GM21367 (cell line): ENCODE data around the gene ZMPSTE24.

ENCODE experiments used
- ATAC-seq: cut with Tn5 transposase; IDR thresholded peaks from one replicate; pipeline ENCODE4 v1.9.1; 2021; ENCODE audit not compliant: unreplicated experiment

The ZMPSTE24 gene

GRCh38 chr1:40258445-40258769 lies 371 bp downstream of the ZMPSTE24 start:
- no peak for ATAC-seq

GRCh38 chr1:40264354-40264781 lies 6.3 kb downstream of the ZMPSTE24 start:
- no peak for ATAC-seq

GRCh38 chr1:40265298-40265697 lies 7.3 kb downstream of the ZMPSTE24 start:
- no peak for ATAC-seq

GRCh38 chr1:40265919-40266318 lies 7.9 kb downstream of the ZMPSTE24 start:
- no peak for ATAC-seq

- no peak for ATAC-seq
Measured at GRCh38 chr1:40266786-40267535, 8.9 kb downstream of the ZMPSTE24 start.

- no peak for ATAC-seq
Measured at GRCh38 chr1:40267767-40268187, 9.7 kb downstream of the ZMPSTE24 start.

GRCh38 chr1:40268211-40268610 lies 10.2 kb downstream of the ZMPSTE24 start:
- ATAC-seq: no peak

- no peak for ATAC-seq
Measured at GRCh38 chr1:40270152-40270834, 12.3 kb downstream of the ZMPSTE24 start.

- no peak for ATAC-seq
Measured at GRCh38 chr1:40272653-40273213, 14.7 kb downstream of the ZMPSTE24 start.

- ATAC-seq: no peak
Measured at GRCh38 chr1:40273547-40274166, 15.6 kb downstream of the ZMPSTE24 start.

- ATAC-seq: no peak
Measured at GRCh38 chr1:40274331-40274730, 16.3 kb downstream of the ZMPSTE24 start.

GRCh38 chr1:40276122-40276521 lies 18.1 kb downstream of the ZMPSTE24 start:
- ATAC-seq: no peak

GRCh38 chr1:40281853-40282252 lies 23.8 kb downstream of the ZMPSTE24 start:
- ATAC-seq: no peak

- no peak for ATAC-seq
Measured at GRCh38 chr1:40291293-40291692, 33.3 kb downstream of the ZMPSTE24 start.

- no peak for ATAC-seq
Measured at GRCh38 chr1:40299366-40300248, 41.6 kb downstream of the ZMPSTE24 start.

- ATAC-seq: no peak
Measured at GRCh38 chr1:40300249-40300567, 42.2 kb downstream of the ZMPSTE24 start.

GRCh38 chr1:40300651-40301050 lies 42.6 kb downstream of the ZMPSTE24 start:
- ATAC-seq: no peak

- ATAC-seq: no peak
Measured at GRCh38 chr1:40301066-40301465, 43.0 kb downstream of the ZMPSTE24 start.

- ATAC-seq: no peak
Measured at GRCh38 chr1:40301541-40302299, 43.7 kb downstream of the ZMPSTE24 start.

GRCh38 chr1:40302475-40302874 lies 44.4 kb downstream of the ZMPSTE24 start:
- ATAC-seq: no peak
